Heart right ventricle (tissue), 16 donors: ENCODE measurements around the gene PCDH17. TPM values are rescaled to one million over a fixed set of nuclear protein-coding genes. Genes with fewer than 3 reads are reported as not detected.

ENCODE experiments used
- ATAC-seq, 8 donors: fragments of 200-7000 bp; cut with Tn5 transposase; one replicate each; pipeline ENCODE4 v1.9.1; 2020; ENCODE audit warnings: mild to moderate bottlenecking in 8 of 8, moderate library complexity in 8 of 8, moderate number of reproducible peaks in 1 of 8
- DNase-seq, 2 donors: peaks; one replicate each; pipeline ENCODE4 v3.0.0-alpha.2; 2020
- H3K27ac ChIP-seq, 10 donors: fragments of 200-600 bp; sonication (generic) in 2 of 10; one replicate each; pipeline versions ENCODE4 v1.5.0 to v1.8.0; 2020 to 2022; ENCODE audit warnings: mild to moderate bottlenecking in 3 of 10
- H3K27me3 ChIP-seq, 7 donors: fragments of 200-600 bp; one replicate each; pipeline ENCODE4 v1.8.0; 2021 to 2022; ENCODE audit warnings: mild to moderate bottlenecking in 2 of 7
- H3K36me3 ChIP-seq, 9 donors: fragments of 200-600 bp; sonication (generic) in 1 of 9; one replicate each; pipeline versions ENCODE4 v1.5.0 to v1.8.0; 2020 to 2022; ENCODE audit warnings: mild to moderate bottlenecking in 2 of 9
- H3K4me1 ChIP-seq, 9 donors: fragments of 200-600 bp; sonication (generic) in 1 of 9; one replicate each; pipeline versions ENCODE4 v1.5.0 to v1.8.0; 2020 to 2022; ENCODE audit warnings: mild to moderate bottlenecking in 4 of 9
- H3K4me3 ChIP-seq, 10 donors: fragments of 200-600 bp; sonication (generic) in 2 of 10; one replicate each; pipeline versions ENCODE4 v1.5.0 to v1.8.0; 2020 to 2022; ENCODE audit warnings: mild to moderate bottlenecking in 7 of 10, moderate library complexity in 2 of 10
- H3K9me3 ChIP-seq, 11 donors: fragments of 200-600 bp in 10 of 11; sonication (generic) in 2 of 11; one replicate each; pipeline versions ENCODE4 v1.5.0 to v1.8.0; 2013 to 2022; ENCODE audit warnings: mild to moderate bottlenecking in 2 of 11, control low read depth in 1 of 11, moderate library complexity in 1 of 11
- WGBS, 2 donors: extraction: QIAGEN DNeasy Blood & Tissue Kit; methylation state at CpG; one replicate each; pipeline ENCODE4 v1.1.7; 2013; ENCODE audit warnings: inconsistent platforms in 1 of 2; 5-methylcytosine and 5-hydroxymethylcytosine counted together
- intact Hi-C, 10 donors: fragments of 100-400 bp; cut with DNase I; formaldehyde crosslinking; loops; one replicate each; pipeline versions ENCODE4 v1.11.1 to v1.14.2; 2022
- polyA plus RNA-seq, 2 donors: library from polyadenylated mRNA; stranded (reverse); fragments of 200-250 nt; gene quantifications; one replicate each; pipeline ENCODE4 v1.2.3, GENCODE V29; 2013
- total RNA-seq, 10 donors: library from RNA; stranded (reverse); fragmentation: NEBNext Ultra II Directional in 3 of 10; extraction: Animal tissue kit (Norgen Biotek cat#: 25700) in 3 of 10; gene quantifications; one replicate each; pipeline versions ENCODE4 v1.2.1 to v1.2.4, GENCODE V29; 2021 to 2023
- TF ChIP-seq, protein P1 (sequence below), 9 donors: fragments of 200-600 bp; sonication (generic) in 2 of 9; IDR thresholded peaks; one replicate each; pipeline versions ENCODE4 v1.5.0 to v1.8.0; 2021 to 2022; ENCODE audit warnings: antibody characterized with exemption in 9 of 9, mild to moderate bottlenecking in 5 of 9, moderate library complexity in 1 of 9
- donor health status: Arrhythmogenic right ventricular cardiomyopathy.
- donor health status: ischemic (EF 13 %, LVEDD 7.1; RV severe dilation, severe dysfunction).
- donor health status: healthy with polysubstance abuse.
- donor health status: DM: no; HTN: yes; CAD: no.
- donor health status: DM: no; HTN: no; CAD: no.
- donor health status: ischemic (EF 25% LVEDD 6.9; RV normal size, moderate dysfunction).
- donor health status: ischemic (EF 25% LVEDD 5.7; RV mildly dilated, moderate dysfunction).
- donor health status: healthy.
- donor health status: DM: yes; HTN: yes; CAD: no.
- donor health status: Ischemic cardiomyopathy.
- donor health status: ischemic (EF 35%, LVEDD 5.7; RV mildly dilated, moderate dysfunction).
- donor health status: nonischemic (EF 11% LVEDD 7.7; RV severe dilation, severe dysfunction).
- donor health status: DM: yes; HTN: yes; CAD: no.
- donor health status: PGD.
- donor health status: ischemic (EF 29% LVEDD 5.4; RV normal size, mild dysfunction).
- donor health status: nonischemic (EF 23%, LVEDD 6.1; RV moderate dilation, normal function).

The PCDH17 gene
- total and polyA plus RNA-seq, 12 donors = 0.88 to 14.3 (median 3.3) TPM

DNA sequence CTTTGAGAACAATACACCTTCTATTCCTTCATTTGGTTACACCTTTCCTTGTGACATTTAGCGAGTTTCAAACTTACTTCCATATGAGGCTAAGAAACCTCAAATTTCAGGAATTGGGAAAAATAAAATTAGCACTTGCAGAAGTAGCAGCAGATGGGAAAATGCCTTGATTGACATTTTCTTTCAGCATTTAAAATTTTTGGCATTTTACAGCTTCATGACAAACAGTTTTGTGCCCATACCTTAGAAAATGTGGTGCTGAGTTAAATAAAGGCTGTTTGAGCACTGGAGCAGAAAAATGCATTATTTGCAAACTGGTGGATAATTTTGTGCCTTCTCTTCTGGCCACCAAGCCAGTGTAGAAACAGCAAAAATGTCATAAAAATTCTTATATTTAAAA is 95.4 kb downstream of the PCDH17 start:
- Histone ChIP-seq H3K9me3 (no peaks in the 10 kb centered on the region), H3K4me3 (no peak overlapping the region), H3K36me3 (peaks cover 0 to 21% (median 0%) of the 10 kb centered on the region in 9 donors), H3K27ac (no peak overlapping the region), H3K27me3 (no peaks in the 10 kb centered on the region), H3K4me1 (no peaks in the 10 kb centered on the region)
- WGBS, 2 donors = 96% methylated on average over 1 of the region's 1 CpG
- TF ChIP-seq, protein P1, sequence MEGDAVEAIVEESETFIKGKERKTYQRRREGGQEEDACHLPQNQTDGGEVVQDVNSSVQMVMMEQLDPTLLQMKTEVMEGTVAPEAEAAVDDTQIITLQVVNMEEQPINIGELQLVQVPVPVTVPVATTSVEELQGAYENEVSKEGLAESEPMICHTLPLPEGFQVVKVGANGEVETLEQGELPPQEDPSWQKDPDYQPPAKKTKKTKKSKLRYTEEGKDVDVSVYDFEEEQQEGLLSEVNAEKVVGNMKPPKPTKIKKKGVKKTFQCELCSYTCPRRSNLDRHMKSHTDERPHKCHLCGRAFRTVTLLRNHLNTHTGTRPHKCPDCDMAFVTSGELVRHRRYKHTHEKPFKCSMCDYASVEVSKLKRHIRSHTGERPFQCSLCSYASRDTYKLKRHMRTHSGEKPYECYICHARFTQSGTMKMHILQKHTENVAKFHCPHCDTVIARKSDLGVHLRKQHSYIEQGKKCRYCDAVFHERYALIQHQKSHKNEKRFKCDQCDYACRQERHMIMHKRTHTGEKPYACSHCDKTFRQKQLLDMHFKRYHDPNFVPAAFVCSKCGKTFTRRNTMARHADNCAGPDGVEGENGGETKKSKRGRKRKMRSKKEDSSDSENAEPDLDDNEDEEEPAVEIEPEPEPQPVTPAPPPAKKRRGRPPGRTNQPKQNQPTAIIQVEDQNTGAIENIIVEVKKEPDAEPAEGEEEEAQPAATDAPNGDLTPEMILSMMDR (IDR thresholded peaks at IDR 0.05) = no peak
- intact Hi-C loops = no loop called here
- no peak for DNase-seq
- no peak for ATAC-seq

DNA sequence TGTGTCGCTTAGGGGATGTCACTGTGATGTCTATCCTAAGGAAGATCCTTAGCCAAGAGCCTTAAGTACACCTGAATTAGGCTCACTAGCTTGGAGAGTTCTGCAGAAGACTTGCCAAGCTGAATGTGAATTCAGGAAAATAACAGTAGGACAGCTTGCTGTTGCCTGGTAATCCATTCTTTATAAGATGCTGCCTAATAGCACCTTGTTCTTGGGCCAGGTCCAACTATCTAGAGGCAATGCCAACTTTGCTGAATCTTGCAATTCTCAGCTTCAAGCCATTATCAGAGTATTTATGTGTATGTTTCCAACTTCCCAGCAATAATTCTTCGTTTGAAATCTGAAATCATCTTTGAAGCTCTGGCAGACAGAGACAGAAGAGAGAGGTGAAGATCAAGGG is 102.8 kb downstream of the PCDH17 start:
- peaks cover 0 to 13% (median under 1%) of the 10 kb centered on the region in 9 donors for H3K4me1 ChIP-seq
- no peaks in the 10 kb centered on the region for H3K9me3 ChIP-seq
- peak overlapping the region in 1 of 10 donors; percentile 1 for H3K27ac ChIP-seq
- TF ChIP-seq, protein P1 (IDR thresholded peaks at IDR 0.05) = no peak
- no peak overlapping the region for H3K4me3 ChIP-seq
- intact Hi-C loops = no loop called here
- H3K36me3 ChIP-seq = no peaks in the 10 kb centered on the region
- no peaks in the 10 kb centered on the region for H3K27me3 ChIP-seq
- WGBS, 2 donors = 43 to 53% methylated on average over 2 of the region's 2 CpGs
- DNase-seq (no peak), ATAC-seq (no peak)

DNA sequence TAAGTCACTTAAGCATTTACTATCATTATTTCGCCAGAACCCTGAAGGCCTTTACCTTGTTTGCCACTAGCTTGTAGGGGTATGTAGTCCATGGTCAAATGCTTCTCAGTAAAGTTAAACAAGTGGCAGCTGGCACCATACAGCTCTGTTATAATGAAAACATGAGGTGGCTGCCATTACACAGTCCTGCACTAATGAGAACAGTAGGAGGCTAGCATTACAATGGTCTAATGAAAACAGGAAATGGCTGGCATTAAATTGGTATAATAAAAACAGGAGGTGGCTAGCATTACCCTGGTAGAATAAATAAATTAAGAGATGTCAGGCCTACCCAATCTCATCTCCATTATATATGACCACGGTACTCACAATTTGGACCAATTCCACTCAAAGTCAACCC is 107.5 kb downstream of the PCDH17 start:
- TF ChIP-seq, protein P1 (IDR thresholded peaks at IDR 0.05) = no peak
- DNase-seq (no peak), ATAC-seq (no peak)
- 76 to 80% methylated on average over 2 of the region's 2 CpGs for WGBS, 2 donors
- intact Hi-C loops = no loop called here
- no peak overlapping the region for H3K4me3 ChIP-seq
- H3K4me1 ChIP-seq = peaks cover 0 to 26% (median 5%) of the 10 kb centered on the region in 9 donors
- no peaks in the 10 kb centered on the region for H3K27me3 ChIP-seq
- peak overlapping the region in 3 of 10 donors; percentile 3 to 11 (median 10) for H3K27ac ChIP-seq
- H3K9me3 ChIP-seq = no peaks in the 10 kb centered on the region
- no peaks in the 10 kb centered on the region for H3K36me3 ChIP-seq

DNA sequence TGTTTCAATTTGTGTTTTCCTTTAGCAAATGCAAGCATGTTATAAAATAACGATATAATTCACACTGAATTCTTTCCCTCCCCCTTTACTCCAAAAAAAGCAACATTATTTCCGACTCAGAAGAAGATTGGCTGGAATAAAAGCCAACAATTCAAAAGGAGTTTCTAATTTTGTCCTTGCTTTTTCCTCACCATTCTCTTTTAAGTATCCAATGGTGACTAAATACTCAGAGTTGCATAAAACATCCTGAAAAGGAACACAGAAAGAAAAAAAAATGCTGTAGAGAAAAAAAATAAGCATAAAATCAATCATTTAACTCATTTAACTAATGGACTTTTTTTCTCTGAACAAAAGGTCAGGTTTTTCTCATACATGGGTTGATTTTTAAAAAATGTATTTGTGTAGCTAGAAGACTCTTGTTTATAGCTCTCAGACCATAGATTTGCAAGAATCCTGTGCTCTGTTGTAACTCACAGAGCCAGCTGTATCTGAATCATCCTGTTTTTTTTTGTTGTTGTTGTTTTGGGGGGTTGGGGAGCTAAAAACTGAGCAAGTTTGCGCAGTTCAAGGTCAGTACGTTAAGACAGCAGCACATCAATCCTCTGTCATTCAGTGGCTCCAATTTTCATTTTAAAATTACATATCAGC is 108.1 kb downstream of the PCDH17 start:
- no peaks in the 10 kb centered on the region for H3K36me3 ChIP-seq
- H3K4me3 ChIP-seq = no peak overlapping the region
- DNase-seq = no peak
- peak overlapping the region in 3 of 10 donors; percentile 3 to 11 (median 10) for H3K27ac ChIP-seq
- H3K4me1 ChIP-seq = peaks cover 0 to 22% (median 5%) of the 10 kb centered on the region in 9 donors
- no peaks in the 10 kb centered on the region for H3K9me3 ChIP-seq
- no peaks in the 10 kb centered on the region for H3K27me3 ChIP-seq
- 31 to 42% methylated on average over 4 of the region's 4 CpGs for WGBS, 2 donors
- TF ChIP-seq, protein P1 (IDR thresholded peaks at IDR 0.05) = no peak
- ATAC-seq = no peak
- intact Hi-C loops = no loop called here
